Brain microvascular endothelial cell (primary cell): ENCODE data around the gene AKAP7.

Experiments
- DNase-seq: peaks from one replicate; pipeline ENCODE4 v3.0.0-alpha.2; 2020
- H3K27ac ChIP-seq: fragments of 250-450 bp; sonication (Bioruptor Pico); 2 replicates; pipeline ENCODE4 v1.5.1; 2020; ENCODE audit warnings: mild to moderate bottlenecking, moderate library complexity
- H3K27me3 ChIP-seq: fragments of 250-450 bp; sonication (Bioruptor Pico); replicated peaks from 2 replicates; pipeline ENCODE4 v1.5.1; 2020; ENCODE audit warnings: mild to moderate bottlenecking
- H3K36me3 ChIP-seq: fragments of 250-450 bp; sonication (Bioruptor Pico); replicated peaks from 2 replicates; pipeline ENCODE4 v1.5.1; 2020; ENCODE audit warnings: mild to moderate bottlenecking
- H3K4me3 ChIP-seq: 2 replicates; pipeline ENCODE4 v1.5.1; 2011; ENCODE audit warnings: low read depth, mild to moderate bottlenecking, control low read depth, low read length, moderate library complexity
- CTCF ChIP-seq: IDR thresholded peaks from 2 replicates; pipeline ENCODE4 v1.5.1; 2011; ENCODE audit warnings: low read depth, mild to moderate bottlenecking, moderate library complexity, low read length, control low read depth, inconsistent platforms; ENCODE audit errors: missing control alignments
- in situ Hi-C: cut with HindIII; loops from 2 replicates; pipeline ENCODE4 v1.10.0; 2017; ENCODE audit warnings: low sequenced_read_pairs, low pct_ligation_motif_present

The AKAP7 gene

GRCh38 chr6:131331873-131332781 lies 196.9 kb downstream of the AKAP7 start:
- DNase-seq = no peak

More at GRCh38 chr6:131331873-131332781, 196.9 kb downstream of the AKAP7 start:
- Histone ChIP-seq H3K36me3 (no peaks in the 10 kb centered on the region), H3K27ac (no peak overlapping the region), H3K4me3 (no peak overlapping the region), H3K27me3 (no peaks in the 10 kb centered on the region)
- TF ChIP-seq CTCF = no peak
- in situ Hi-C loops = no loop called here
